Left ventricle myocardium inferior (tissue), 1 donor: ENCODE data around the gene SPINK5. TPM values are rescaled to one million over a fixed set of nuclear protein-coding genes. Genes with fewer than 3 reads are reported as not detected.

Source experiments
- DNase-seq: peaks from one replicate; pipeline ENCODE4 v3.0.0-alpha.2; 2020
- H3K27ac ChIP-seq: fragments of 200-600 bp; replicated peaks from 2 replicates; pipeline ENCODE4 v1.8.0; 2021
- H3K27me3 ChIP-seq: fragments of 200-600 bp; 2 replicates; pipeline ENCODE4 v1.8.0; 2021; ENCODE audit warnings: low read depth
- H3K36me3 ChIP-seq: fragments of 200-600 bp; 2 replicates; pipeline ENCODE4 v1.8.0; 2021
- H3K4me1 ChIP-seq: fragments of 200-600 bp; 2 replicates; pipeline ENCODE4 v1.8.0; 2021
- H3K4me3 ChIP-seq: fragments of 200-600 bp; 2 replicates; pipeline ENCODE4 v1.8.0; 2021; ENCODE audit warnings: mild to moderate bottlenecking, moderate library complexity
- H3K9me3 ChIP-seq: fragments of 200-600 bp; replicated peaks from 2 replicates; pipeline ENCODE4 v1.8.0; 2021
- CTCF ChIP-seq: fragments of 200-600 bp; IDR thresholded peaks from 2 replicates; pipeline ENCODE4 v1.8.0; 2021; ENCODE audit warnings: antibody characterized with exemption, mild to moderate bottlenecking, borderline replicate concordance
- intact Hi-C: fragments of 100-400 bp; cut with micrococcal nuclease; formaldehyde crosslinking; loops from one replicate; pipeline ENCODE4 v1.11.0; 2022
- total RNA-seq: library from RNA; stranded (reverse); fragmentation: NEBNext Ultra II Directional; extraction: Animal tissue kit (Norgen Biotek cat#: 25700); gene quantifications from one replicate; pipeline ENCODE4 v1.2.1, GENCODE V29; 2021
- donor health status: DM: no; HTN: yes; CAD: no; lungs with severe emphysema.

Gene SPINK5
- total RNA-seq, 1 donor from 2014 or later, result 0.47 TPM

GRCh38 chr5:148060881-148061280, 2.9 kb upstream of the SPINK5 start:
- Histone ChIP-seq H3K4me3 (no peak overlapping the region), H3K27ac (no peak overlapping the region), H3K36me3 (no peaks in the 10 kb centered on the region), H3K4me1 (no peaks in the 10 kb centered on the region), H3K9me3 (peaks cover 15% of the 10 kb centered on the region), H3K27me3 (no peaks in the 10 kb centered on the region)
- no peak for TF ChIP-seq CTCF
- DNase-seq, result no peak
- intact Hi-C loops, result no loop called here

- peaks cover 3% of the 10 kb centered on the region for H3K9me3 ChIP-seq
- H3K4me1 ChIP-seq, result peaks cover 5% of the 10 kb centered on the region
- intact Hi-C loops, result no loop called here
- no peak overlapping the region for H3K27ac ChIP-seq
- H3K36me3 ChIP-seq, result no peaks in the 10 kb centered on the region
- no peak for DNase-seq
- no peak for TF ChIP-seq CTCF
- H3K27me3 ChIP-seq, result no peaks in the 10 kb centered on the region
- no peak overlapping the region for H3K4me3 ChIP-seq
Observed at GRCh38 chr5:148070621-148071020, 6.8 kb downstream of the SPINK5 start.

GRCh38 chr5:148072207-148072606, 8.4 kb downstream of the SPINK5 start:
- peaks cover 19% of the 10 kb centered on the region for H3K9me3 ChIP-seq
- peaks cover under 1% of the 10 kb centered on the region for H3K4me1 ChIP-seq
- no peak for DNase-seq
- H3K27ac ChIP-seq, result no peak overlapping the region
- no peak overlapping the region for H3K4me3 ChIP-seq
- H3K27me3 ChIP-seq, result no peaks in the 10 kb centered on the region
- intact Hi-C loops, result no loop called here
- H3K36me3 ChIP-seq, result no peaks in the 10 kb centered on the region
- TF ChIP-seq CTCF, result no peak

GRCh38 chr5:148075529-148075928, 11.7 kb downstream of the SPINK5 start:
- H3K4me3 ChIP-seq, result no peak overlapping the region
- peaks cover 21% of the 10 kb centered on the region for H3K9me3 ChIP-seq
- intact Hi-C loops, result no loop called here
- H3K27me3 ChIP-seq, result no peaks in the 10 kb centered on the region
- no peak for DNase-seq
- no peak for TF ChIP-seq CTCF
- H3K4me1 ChIP-seq, result no peaks in the 10 kb centered on the region
- no peaks in the 10 kb centered on the region for H3K36me3 ChIP-seq
- no peak overlapping the region for H3K27ac ChIP-seq

- Histone ChIP-seq H3K27me3 (no peaks in the 10 kb centered on the region), H3K36me3 (no peaks in the 10 kb centered on the region)
Observed at GRCh38 chr5:148083203-148083602, 19.4 kb downstream of the SPINK5 start.

More at GRCh38 chr5:148083203-148083602, 19.4 kb downstream of the SPINK5 start:
- Histone ChIP-seq H3K9me3 (peaks cover 11% of the 10 kb centered on the region), H3K4me1 (no peaks in the 10 kb centered on the region), H3K4me3 (no peak overlapping the region), H3K27ac (no peak overlapping the region)
- DNase-seq, result no peak
- TF ChIP-seq CTCF, result no peak
- intact Hi-C loops, result no loop called here
